Neural cell (in vitro differentiated cells): ENCODE results near the gene PAK2. TPM values are rescaled to one million over a fixed set of nuclear protein-coding genes. Genes with fewer than 3 reads are reported as not detected.

Source experiments
- H2AFZ ChIP-seq: fragments of 200-600, 300-800 bp; sonication (generic), shearing (Covaris generic); 2 replicates; pipeline ENCODE4 v1.6.0; 2014; ENCODE audit warnings: low read depth, mild to moderate bottlenecking, antibody characterized with exemption, low read length, moderate library complexity
- H3F3A ChIP-seq: fragments of 200-600 bp; shearing (Covaris generic); 2 replicates; pipeline ENCODE4 v1.6.1; 2016; ENCODE audit warnings: mild to moderate bottlenecking, moderate library complexity, mixed read lengths, antibody characterized with exemption, low read length; ENCODE audit not compliant: insufficient read depth, poor library complexity, severe bottlenecking
- H3K27ac ChIP-seq: fragments of 200-600, 300-800 bp; sonication (generic), shearing (Covaris generic); 2 replicates; pipeline ENCODE4 v1.5.1; 2014; ENCODE audit warnings: mild to moderate bottlenecking, low read length, moderate library complexity
- H3K27me3 ChIP-seq: fragments of 300-800, 200-600 bp; sonication (generic), shearing (Covaris generic); 2 replicates; pipeline ENCODE4 v1.6.0; 2014; ENCODE audit warnings: mild to moderate bottlenecking, low read depth, low read length, moderate library complexity; ENCODE audit not compliant: insufficient read depth
- H3K36me3 ChIP-seq: fragments of 300-800, 200-600 bp; sonication (generic), shearing (Covaris generic); 2 replicates; pipeline ENCODE4 v1.5.1; 2014; ENCODE audit warnings: mild to moderate bottlenecking, antibody characterized with exemption, low read length, moderate library complexity; ENCODE audit not compliant: insufficient read depth
- H3K4me2 ChIP-seq: fragments of 300-800, 200-600 bp; sonication (generic), shearing (Covaris generic); 2 replicates; pipeline ENCODE4 v1.6.0; 2014; ENCODE audit warnings: mild to moderate bottlenecking, low read length
- H3K4me3 ChIP-seq: fragments of 300-800, 200-600 bp; sonication (generic), shearing (Covaris generic); 2 replicates; pipeline ENCODE4 v1.5.1; 2014; ENCODE audit warnings: mild to moderate bottlenecking, low read length, moderate library complexity
- H3K79me2 ChIP-seq: fragments of 200-600 bp; shearing (Covaris generic); replicated peaks from 2 replicates; pipeline ENCODE4 v1.6.0; 2014; ENCODE audit warnings: mild to moderate bottlenecking, low read length, moderate library complexity; ENCODE audit not compliant: insufficient read depth
- H3K9ac ChIP-seq: fragments of 300-800, 200-600 bp; sonication (generic), shearing (Covaris generic); 2 replicates; pipeline ENCODE4 v1.6.1; 2016; ENCODE audit warnings: mild to moderate bottlenecking, low read length, mixed read lengths
- H3K9me2 ChIP-seq: fragments of 200-600 bp; shearing (Covaris generic); 2 replicates; pipeline ENCODE4 v1.6.1; 2016; ENCODE audit warnings: mild to moderate bottlenecking, low read length, mixed read lengths; ENCODE audit not compliant: insufficient read depth
- H3K9me3 ChIP-seq: fragments of 200-600, 300-800 bp; sonication (generic), shearing (Covaris generic); 2 replicates; pipeline ENCODE4 v1.6.1; 2016; ENCODE audit warnings: mild to moderate bottlenecking, mixed run types, low read length, moderate library complexity, mixed read lengths
- H4K20me1 ChIP-seq: fragments of 200-600 bp; shearing (Covaris generic); 2 replicates; pipeline ENCODE4 v1.6.1; 2016; ENCODE audit warnings: mild to moderate bottlenecking, mixed run types; ENCODE audit not compliant: insufficient read depth
- EP300 ChIP-seq: fragments of 450-650 bp; conservative IDR thresholded peaks from 2 replicates; pipeline ENCODE4 v1.6.1; 2014; ENCODE audit warnings: antibody characterized with exemption, mild to moderate bottlenecking, moderate library complexity; ENCODE audit not compliant: poor library complexity, severe bottlenecking
- EZH2 ChIP-seq: fragments of 200-600, 300-800 bp; shearing (Covaris generic), sonication (generic); IDR thresholded peaks from 2 replicates; pipeline ENCODE4 v1.6.1; 2014; ENCODE audit warnings: antibody characterized with exemption, low read length, borderline replicate concordance, mild to moderate bottlenecking; ENCODE audit not compliant: insufficient read depth, poor library complexity, severe bottlenecking
- MXI1 ChIP-seq: fragments of 450-650 bp; conservative IDR thresholded peaks from 2 replicates; pipeline ENCODE4 v1.6.1; 2014; ENCODE audit warnings: antibody characterized with exemption, mild to moderate bottlenecking; ENCODE audit not compliant: poor library complexity, severe bottlenecking
- POLR2AphosphoS5 ChIP-seq: IDR thresholded peaks from 2 replicates; pipeline ENCODE4 v1.6.1; 2012
- RAD21 ChIP-seq: fragments of 450-650 bp; conservative IDR thresholded peaks from 2 replicates; pipeline ENCODE4 v1.6.1; 2014; ENCODE audit warnings: antibody characterized with exemption, mild to moderate bottlenecking, moderate library complexity
- SMC3 ChIP-seq: fragments of 450-650 bp; conservative IDR thresholded peaks from 2 replicates; pipeline ENCODE4 v1.6.1; 2014; ENCODE audit warnings: antibody characterized with exemption, mild to moderate bottlenecking, moderate library complexity; ENCODE audit not compliant: poor library complexity
- TAF1 ChIP-seq: IDR thresholded peaks from 2 replicates; pipeline ENCODE4 v1.6.1; 2012; ENCODE audit warnings: low read depth
- polyA plus RNA-seq: library from polyadenylated mRNA; depleted of rRNA; stranded (reverse); fragments of >200 nt; gene quantifications from 2 replicates; pipeline ENCODE4 v1.2.3, GENCODE V29; 2014
- TF ChIP-seq, protein P1 (sequence below): fragments of 450-650 bp; IDR thresholded peaks from 2 replicates; pipeline ENCODE4 v1.5.1; 2014; ENCODE audit warnings: antibody characterized with exemption, mild to moderate bottlenecking, moderate library complexity; ENCODE audit not compliant: poor library complexity, severe bottlenecking
- TF ChIP-seq, protein P2 (sequence below): IDR thresholded peaks from 2 replicates; pipeline ENCODE4 v1.6.1; 2012; ENCODE audit warnings: borderline replicate concordance

Gene PAK2
- polyA plus RNA-seq, 1 donor from 2014 or later, result 40.3 TPM

DNA sequence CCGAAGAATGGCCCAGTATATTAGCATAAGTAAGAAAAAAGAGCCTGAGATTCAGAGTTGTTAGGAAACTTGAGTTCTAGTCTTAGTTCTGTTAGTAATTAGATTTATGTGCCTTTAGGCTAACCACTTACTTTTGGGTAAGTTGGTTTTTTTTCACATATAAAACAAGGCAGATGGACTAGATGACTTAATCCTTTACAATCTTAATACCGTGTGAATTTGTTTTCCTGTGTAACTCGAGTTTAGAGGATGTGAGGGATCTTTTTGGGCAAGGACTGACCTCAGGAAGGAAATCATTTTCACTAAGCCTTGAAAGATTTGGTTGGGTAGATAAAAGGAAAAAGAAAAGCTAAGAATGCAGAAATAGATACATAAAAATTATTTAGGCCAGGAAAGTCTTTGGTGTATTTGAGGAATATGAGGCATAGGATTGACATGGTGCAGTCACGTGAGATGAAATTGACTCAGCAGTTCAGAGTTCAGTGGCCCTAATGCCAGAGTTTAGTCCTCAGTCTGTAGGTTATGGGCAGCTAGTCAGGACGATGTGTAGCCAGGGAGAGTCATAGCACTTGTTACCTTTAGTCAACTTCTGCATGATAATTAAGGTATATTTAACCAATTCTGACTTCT lies 34.6 kb downstream of the PAK2 start:
- Histone ChIP-seq H3K79me2 (peaks cover 71% of the 10 kb centered on the region), H3K9me3 (no peaks in the 10 kb centered on the region), H3F3A (no peaks in the 10 kb centered on the region), H3K9me2 (no peaks in the 10 kb centered on the region), H3K9ac (no peak overlapping the region), H4K20me1 (no peaks in the 10 kb centered on the region), H3K4me2 (no peak overlapping the region), H2AFZ (no peak overlapping the region), H3K36me3 (no peaks in the 10 kb centered on the region), H3K27ac (no peak overlapping the region), H3K27me3 (no peaks in the 10 kb centered on the region), H3K4me3 (no peak overlapping the region)
- TF ChIP-seq, protein P1, sequence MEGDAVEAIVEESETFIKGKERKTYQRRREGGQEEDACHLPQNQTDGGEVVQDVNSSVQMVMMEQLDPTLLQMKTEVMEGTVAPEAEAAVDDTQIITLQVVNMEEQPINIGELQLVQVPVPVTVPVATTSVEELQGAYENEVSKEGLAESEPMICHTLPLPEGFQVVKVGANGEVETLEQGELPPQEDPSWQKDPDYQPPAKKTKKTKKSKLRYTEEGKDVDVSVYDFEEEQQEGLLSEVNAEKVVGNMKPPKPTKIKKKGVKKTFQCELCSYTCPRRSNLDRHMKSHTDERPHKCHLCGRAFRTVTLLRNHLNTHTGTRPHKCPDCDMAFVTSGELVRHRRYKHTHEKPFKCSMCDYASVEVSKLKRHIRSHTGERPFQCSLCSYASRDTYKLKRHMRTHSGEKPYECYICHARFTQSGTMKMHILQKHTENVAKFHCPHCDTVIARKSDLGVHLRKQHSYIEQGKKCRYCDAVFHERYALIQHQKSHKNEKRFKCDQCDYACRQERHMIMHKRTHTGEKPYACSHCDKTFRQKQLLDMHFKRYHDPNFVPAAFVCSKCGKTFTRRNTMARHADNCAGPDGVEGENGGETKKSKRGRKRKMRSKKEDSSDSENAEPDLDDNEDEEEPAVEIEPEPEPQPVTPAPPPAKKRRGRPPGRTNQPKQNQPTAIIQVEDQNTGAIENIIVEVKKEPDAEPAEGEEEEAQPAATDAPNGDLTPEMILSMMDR, result no peak

DNA sequence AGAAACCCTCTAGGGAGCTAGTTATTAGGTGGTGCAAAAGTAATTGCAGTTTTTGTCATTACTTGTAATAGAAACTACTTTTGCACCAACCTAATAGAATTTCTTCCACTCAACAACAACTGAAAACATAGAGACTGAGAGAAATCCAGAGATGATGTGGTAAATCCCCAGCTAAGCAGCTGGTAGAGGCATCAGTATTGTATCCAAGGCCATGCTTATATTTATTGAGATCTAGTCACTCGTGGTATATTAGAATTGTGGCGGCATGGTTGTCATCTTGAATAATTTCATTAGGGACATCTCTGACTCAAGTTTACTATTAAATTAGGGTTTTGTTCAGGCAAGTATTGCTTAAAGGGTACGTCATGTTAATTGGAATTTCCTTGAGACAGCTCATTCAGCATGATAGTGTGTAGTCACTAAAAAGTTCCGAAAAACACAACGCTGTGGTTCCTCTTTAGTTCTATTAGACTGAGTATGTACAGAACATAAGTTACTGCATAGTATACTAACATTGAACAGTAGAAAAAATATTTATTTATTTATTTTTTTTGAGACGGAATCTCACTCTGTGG lies 35.3 kb downstream of the PAK2 start:
- Histone ChIP-seq H3K4me3 (no peak overlapping the region), H3K9ac (no peak overlapping the region), H3K36me3 (no peaks in the 10 kb centered on the region), H3K79me2 (peaks cover 68% of the 10 kb centered on the region), H4K20me1 (no peaks in the 10 kb centered on the region), H3F3A (no peaks in the 10 kb centered on the region), H2AFZ (no peak overlapping the region), H3K4me2 (no peak overlapping the region), H3K27me3 (no peaks in the 10 kb centered on the region), H3K27ac (no peak overlapping the region), H3K9me2 (no peaks in the 10 kb centered on the region), H3K9me3 (no peaks in the 10 kb centered on the region)
- TF ChIP-seq, protein P1, result no peak
- TF ChIP-seq MXI1 (no peak), EP300 (no peak), SMC3 (no peak), RAD21 (no peak), EZH2 (no peak), TAF1 (no peak), POLR2AphosphoS5 (no peak)
- TF ChIP-seq, protein P2, sequence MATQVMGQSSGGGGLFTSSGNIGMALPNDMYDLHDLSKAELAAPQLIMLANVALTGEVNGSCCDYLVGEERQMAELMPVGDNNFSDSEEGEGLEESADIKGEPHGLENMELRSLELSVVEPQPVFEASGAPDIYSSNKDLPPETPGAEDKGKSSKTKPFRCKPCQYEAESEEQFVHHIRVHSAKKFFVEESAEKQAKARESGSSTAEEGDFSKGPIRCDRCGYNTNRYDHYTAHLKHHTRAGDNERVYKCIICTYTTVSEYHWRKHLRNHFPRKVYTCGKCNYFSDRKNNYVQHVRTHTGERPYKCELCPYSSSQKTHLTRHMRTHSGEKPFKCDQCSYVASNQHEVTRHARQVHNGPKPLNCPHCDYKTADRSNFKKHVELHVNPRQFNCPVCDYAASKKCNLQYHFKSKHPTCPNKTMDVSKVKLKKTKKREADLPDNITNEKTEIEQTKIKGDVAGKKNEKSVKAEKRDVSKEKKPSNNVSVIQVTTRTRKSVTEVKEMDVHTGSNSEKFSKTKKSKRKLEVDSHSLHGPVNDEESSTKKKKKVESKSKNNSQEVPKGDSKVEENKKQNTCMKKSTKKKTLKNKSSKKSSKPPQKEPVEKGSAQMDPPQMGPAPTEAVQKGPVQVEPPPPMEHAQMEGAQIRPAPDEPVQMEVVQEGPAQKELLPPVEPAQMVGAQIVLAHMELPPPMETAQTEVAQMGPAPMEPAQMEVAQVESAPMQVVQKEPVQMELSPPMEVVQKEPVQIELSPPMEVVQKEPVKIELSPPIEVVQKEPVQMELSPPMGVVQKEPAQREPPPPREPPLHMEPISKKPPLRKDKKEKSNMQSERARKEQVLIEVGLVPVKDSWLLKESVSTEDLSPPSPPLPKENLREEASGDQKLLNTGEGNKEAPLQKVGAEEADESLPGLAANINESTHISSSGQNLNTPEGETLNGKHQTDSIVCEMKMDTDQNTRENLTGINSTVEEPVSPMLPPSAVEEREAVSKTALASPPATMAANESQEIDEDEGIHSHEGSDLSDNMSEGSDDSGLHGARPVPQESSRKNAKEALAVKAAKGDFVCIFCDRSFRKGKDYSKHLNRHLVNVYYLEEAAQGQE, result no peak
